ENCODE results near the gene RCN1.

DNA sequence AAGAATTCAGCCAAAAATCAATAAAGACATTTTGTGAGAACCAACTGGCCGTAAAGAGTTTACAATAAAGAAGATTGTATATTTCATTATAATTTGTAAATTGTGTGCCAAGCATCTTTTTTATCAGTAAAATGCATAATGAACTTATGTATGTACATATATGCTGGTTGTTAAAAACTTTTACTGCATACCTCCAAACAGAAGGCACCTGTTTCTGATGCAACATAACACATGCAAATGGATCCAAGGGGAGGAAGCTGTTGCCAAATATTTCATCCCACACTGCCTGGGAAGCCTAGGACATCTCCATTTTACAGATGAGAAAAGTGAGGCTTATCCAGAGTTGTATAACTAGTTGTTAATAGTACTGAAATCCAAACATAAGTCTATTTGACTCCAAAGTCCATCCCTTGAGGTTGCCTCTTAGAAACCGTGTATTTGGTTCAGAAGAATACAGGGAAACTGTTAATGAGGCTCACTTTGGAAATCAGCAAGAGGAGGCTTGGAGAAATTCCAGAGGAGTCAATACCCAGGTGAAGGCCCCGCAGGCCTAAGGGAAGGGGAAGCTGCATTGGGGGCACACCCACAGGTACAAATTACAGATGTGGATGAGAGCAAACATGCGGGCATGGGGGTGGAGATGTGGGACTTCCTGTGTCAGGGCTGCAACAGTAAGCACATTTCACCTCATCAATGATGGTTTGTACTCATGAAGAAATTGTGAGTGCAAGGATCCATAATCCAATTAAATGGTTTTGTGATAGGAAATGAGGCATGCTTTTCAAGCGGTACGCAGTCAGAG is 51.1 kb downstream of the RCN1 start:
- TF ChIP-seq EZH2 (IDR thresholded peaks at IDR 0.05; ENCODE audit: insufficient read depth, poor library complexity, severe bottlenecking): no peak
- TF ChIP-seq EZH2phosphoT487 (IDR thresholded peaks at IDR 0.05; ENCODE audit: insufficient read depth, low read depth): no peak
